Neural progenitor cell (in vitro differentiated cells): ENCODE data around the gene CCNB1.

Experiments
- EZH2 ChIP-seq: fragments of 200-600 bp; sonication (generic); IDR thresholded peaks from 2 replicates; pipeline ENCODE4 v1.6.1; 2017; ENCODE audit warnings: antibody characterized with exemption, mild to moderate bottlenecking, moderate library complexity
- TF ChIP-seq, protein P1 (sequence below): fragments of 200-600 bp; sonication (generic); IDR thresholded peaks from 2 replicates; pipeline ENCODE4 v1.5.1; 2017; ENCODE audit warnings: antibody characterized with exemption, mild to moderate bottlenecking

DNA sequence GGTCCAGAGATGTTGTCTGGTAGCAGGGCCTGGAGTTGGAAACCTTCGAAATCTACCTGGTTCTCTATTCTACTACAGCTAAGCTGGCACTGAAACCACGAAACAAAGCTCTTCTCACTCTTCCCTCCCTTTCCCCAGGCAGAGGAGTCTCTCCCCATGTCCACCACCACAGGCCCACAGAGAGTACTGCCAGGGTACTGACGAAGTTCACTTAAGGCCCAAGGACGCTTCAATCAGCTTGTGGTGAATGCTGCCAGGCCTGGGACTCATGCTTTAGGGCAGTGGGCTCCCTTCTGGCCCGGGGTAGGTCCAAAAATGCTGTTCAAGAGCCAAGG is 17.3 kb upstream of the CCNB1 start:
- TF ChIP-seq, protein P1, sequence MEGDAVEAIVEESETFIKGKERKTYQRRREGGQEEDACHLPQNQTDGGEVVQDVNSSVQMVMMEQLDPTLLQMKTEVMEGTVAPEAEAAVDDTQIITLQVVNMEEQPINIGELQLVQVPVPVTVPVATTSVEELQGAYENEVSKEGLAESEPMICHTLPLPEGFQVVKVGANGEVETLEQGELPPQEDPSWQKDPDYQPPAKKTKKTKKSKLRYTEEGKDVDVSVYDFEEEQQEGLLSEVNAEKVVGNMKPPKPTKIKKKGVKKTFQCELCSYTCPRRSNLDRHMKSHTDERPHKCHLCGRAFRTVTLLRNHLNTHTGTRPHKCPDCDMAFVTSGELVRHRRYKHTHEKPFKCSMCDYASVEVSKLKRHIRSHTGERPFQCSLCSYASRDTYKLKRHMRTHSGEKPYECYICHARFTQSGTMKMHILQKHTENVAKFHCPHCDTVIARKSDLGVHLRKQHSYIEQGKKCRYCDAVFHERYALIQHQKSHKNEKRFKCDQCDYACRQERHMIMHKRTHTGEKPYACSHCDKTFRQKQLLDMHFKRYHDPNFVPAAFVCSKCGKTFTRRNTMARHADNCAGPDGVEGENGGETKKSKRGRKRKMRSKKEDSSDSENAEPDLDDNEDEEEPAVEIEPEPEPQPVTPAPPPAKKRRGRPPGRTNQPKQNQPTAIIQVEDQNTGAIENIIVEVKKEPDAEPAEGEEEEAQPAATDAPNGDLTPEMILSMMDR = no peak
- no peak for TF ChIP-seq EZH2
